K562 (cell line): ENCODE results near the gene ANKRD44. TPM values are rescaled to one million over a fixed set of nuclear protein-coding genes. Genes with fewer than 3 reads are reported as not detected.

ENCODE experiments used
- CHCHD3 ChIP-seq: fragments of 250-450 bp; sonication (Bioruptor Pico); IDR thresholded peaks from 2 replicates; pipeline ENCODE4 v2.1.2; 2022; ENCODE audit warnings: mild to moderate bottlenecking
- CTBP1 ChIP-seq: fragments of 450-650 bp; IDR thresholded peaks from 2 replicates; pipeline ENCODE4 v1.6.1; 2016; ENCODE audit warnings: borderline replicate concordance
- DIDO1 ChIP-seq: fragments of 450-650 bp; IDR thresholded peaks from 2 replicates; pipeline ENCODE4 v1.6.1; 2016; ENCODE audit warnings: low read depth, missing biosample characterization, missing genetic modification characterization
- E4F1 ChIP-seq: fragments of 250-450 bp; sonication (Bioruptor Pico); IDR thresholded peaks from 2 replicates; pipeline ENCODE4 v1.5.0; 2021; ENCODE audit warnings: mild to moderate bottlenecking, borderline replicate concordance
- ERF ChIP-seq: fragments of 450-650 bp; formaldehyde crosslinking; IDR thresholded peaks from 2 replicates; pipeline ENCODE4 v1.4.0; 2020; ENCODE audit warnings: mild to moderate bottlenecking, mixed read lengths
- HMG20A ChIP-seq: fragments of 450-650 bp; formaldehyde crosslinking; conservative IDR thresholded peaks from 2 replicates; pipeline ENCODE4 v1.4.0; 2020; ENCODE audit warnings: mild to moderate bottlenecking, mixed read lengths
- ILK ChIP-seq: fragments of 450-650 bp; IDR thresholded peaks from 2 replicates; pipeline ENCODE4 v1.6.1; 2016; ENCODE audit warnings: missing genetic modification characterization, low read depth, mild to moderate bottlenecking, missing compliant biosample characterization, moderate library complexity, borderline replicate concordance
- MAFG ChIP-seq: fragments of 450-650 bp; conservative IDR thresholded peaks from 2 replicates; pipeline ENCODE4 v1.6.1; 2016; ENCODE audit warnings: missing genetic modification characterization, missing compliant biosample characterization
- MCM7 ChIP-seq, 2 experiments: fragments of 450-650 bp; IDR thresholded peaks; 2 replicates each; pipeline ENCODE4 v1.6.1; 2016 to 2018
- NEUROD1 ChIP-seq: fragments of 150-350 bp; IDR thresholded peaks from 2 replicates; pipeline ENCODE4 v1.6.1; 2014; ENCODE audit warnings: borderline replicate concordance, low read length, low read depth; ENCODE audit not compliant: partially characterized antibody
- NUFIP1 ChIP-seq: fragments of 450-650 bp; IDR thresholded peaks from 2 replicates; pipeline ENCODE4 v1.6.1; 2018; ENCODE audit not compliant: partially characterized antibody
- POLR3G ChIP-seq: IDR thresholded peaks from 2 replicates; pipeline ENCODE4 v1.6.1; 2011; ENCODE audit not compliant: insufficient read length, insufficient replicate concordance; ENCODE audit errors: extremely low read depth
- SMAD2 ChIP-seq: fragments of 150-350 bp; IDR thresholded peaks from 2 replicates; pipeline ENCODE4 v1.6.1; 2014; ENCODE audit warnings: low read depth, mild to moderate bottlenecking, low read length
- SNAPC5 ChIP-seq: fragments of 250-450 bp; sonication (Bioruptor Pico); IDR thresholded peaks from 2 replicates; pipeline ENCODE4 v1.8.0; 2021; ENCODE audit warnings: moderate library complexity, mild to moderate bottlenecking, inconsistent platforms
- TRIM24 ChIP-seq, 2 experiments: fragments of 450-650 bp; IDR thresholded peaks; 2 replicates each; pipeline ENCODE4 v1.6.1; 2016
- VEZF1 ChIP-seq: fragments of 200-800 bp; sonication (Bioruptor generic); IDR thresholded peaks from 2 replicates; pipeline ENCODE4 v1.6.1; 2017; ENCODE audit warnings: missing genetic modification characterization, missing compliant biosample characterization
- ZFP30 ChIP-seq: fragments of 250-450 bp; sonication (Bioruptor Pico); IDR thresholded peaks from 2 replicates; pipeline ENCODE4 v1.8.0; 2022; ENCODE audit warnings: moderate library complexity, mild to moderate bottlenecking, inconsistent platforms, borderline replicate concordance
- ZNF174 ChIP-seq: fragments of 250-450 bp; sonication (Bioruptor Pico); IDR thresholded peaks from 2 replicates; pipeline ENCODE4 v1.4.0; 2020; ENCODE audit warnings: mild to moderate bottlenecking
- ZNF316 ChIP-seq: fragments of 450-650 bp; IDR thresholded peaks from 2 replicates; pipeline ENCODE4 v1.6.1; 2016
- ZNF354B ChIP-seq: fragments of 250-450 bp; sonication (Bioruptor Pico); IDR thresholded peaks from 2 replicates; pipeline ENCODE4 v1.4.0; 2020
- ZNF561 ChIP-seq: fragments of 450-650 bp; formaldehyde crosslinking; conservative IDR thresholded peaks from 2 replicates; pipeline ENCODE4 v1.4.0; 2020; ENCODE audit warnings: mild to moderate bottlenecking, moderate library complexity
- polyA plus RNA-seq, 8 experiments: library from polyadenylated mRNA; depleted of rRNA in 4 of 8; stranded (reverse) in 5 of 8; unstranded in 3 of 8; fragments of >200 nt; fragmentation: Nextera tagmentation in 2 of 8; fragmentation: Illumina TruSeq in 1 of 8; extraction: Ambion mirVana in 2 of 8; extraction: Trizol in 1 of 8; gene quantifications; 2 replicates each; pipeline versions ENCODE4 v1.2.1 to v1.2.3, GENCODE V29; 2011 to 2014; ENCODE audit warnings: inconsistent platforms in 1 of 8, missing spikeins in 1 of 8
- total RNA-seq, 7 experiments: library from RNA; depleted of rRNA in 6 of 7; stranded (reverse); fragments of >200 nt in 6 of 7; fragmentation: Illumina TruSeq in 2 of 7; extraction: Trizol in 2 of 7; gene quantifications; 2 replicates each; pipeline versions ENCODE4 v1.2.1 to v1.2.3, GENCODE V29; 2011 to 2021; ENCODE audit warnings: low replicate concordance in 1 of 7

The ANKRD44 gene
- total and polyA plus RNA-seq, 9 of the 15 experiments (the other 6 are each of a cell fraction or from before 2014, with no cell fraction given), result 0.03 to 0.64 (median 0.07) TPM; not detected in 3

GRCh38 chr2:197109326-197109725, 201.3 kb downstream of the ANKRD44 start (continued):
- TF ChIP-seq NEUROD1, result no peak
- TF ChIP-seq ZNF316, result peak; percentile 62
- TF ChIP-seq MAFG, result peak; percentile 41; the same call in 1 of the 2 replicates
- no peak for TF ChIP-seq SMAD2
- TF ChIP-seq ERF (CRISPR knock-in tag), result no peak
- no peak for TF ChIP-seq VEZF1 (CRISPR knock-in tag)
- no peak for TF ChIP-seq POLR3G
- TF ChIP-seq CHCHD3, result no peak
- TF ChIP-seq SNAPC5 (CRISPR knock-in tag), result no peak
- no peak for TF ChIP-seq HMG20A (CRISPR knock-in tag)
- TF ChIP-seq MCM7 (IDR thresholded peaks at IDR 0.05), result no peak
- TF ChIP-seq ILK, result no peak
- TF ChIP-seq TRIM24 (IDR thresholded peaks at IDR 0.05), result no peak
- TF ChIP-seq CTBP1, result no peak
- TF ChIP-seq NUFIP1, result no peak
- no peak for TF ChIP-seq ZNF354B
- TF ChIP-seq DIDO1, result no peak
- no peak for TF ChIP-seq ZFP30 (CRISPR knock-in tag)
- no peak for TF ChIP-seq E4F1 (CRISPR knock-in tag)
- TF ChIP-seq ZNF174 (CRISPR knock-in tag), result no peak
- TF ChIP-seq ZNF561 (CRISPR knock-in tag), result no peak
- TF ChIP-seq, all 486 proteins: peak for 5
